Stimulated activated naive CD8-positive, alpha-beta T cell treated with anti-CD3 and anti-CD28 coated beads, Interleukin-15, amount 100 ng/mL, for 72 hours (primary cell): ENCODE measurements around the gene FGD1.

ENCODE experiments used
- ATAC-seq: fragments of 150-1000 bp; cut with Tn5 transposase; 2 replicates; pipeline ENCODE4 v1.10.0; 2021; ENCODE audit warnings: mild to moderate bottlenecking, moderate library complexity
- DNase-seq, 2 donors: peaks; one replicate each; pipeline ENCODE4 v3.0.0; 2021 to 2022
- H3K27ac Mint-ChIP-seq, 2 donors: one replicate each; pipeline ENCODE4 v1.8.0; 2022; ENCODE audit warnings: mild to moderate bottlenecking in 2 of 2, mixed read lengths in 2 of 2, moderate library complexity in 2 of 2
- H3K27me3 Mint-ChIP-seq: one replicate; pipeline ENCODE4 v1.8.0; 2022; ENCODE audit warnings: mixed read lengths
- H3K4me1 Mint-ChIP-seq: one replicate; pipeline ENCODE4 v1.8.0; 2022; ENCODE audit warnings: mild to moderate bottlenecking, mixed read lengths
- H3K4me3 Mint-ChIP-seq, 2 donors: one replicate each; pipeline ENCODE4 v1.8.0; 2022; ENCODE audit warnings: mild to moderate bottlenecking in 2 of 2, mixed read lengths in 2 of 2, moderate library complexity in 1 of 2
- H3K9me3 Mint-ChIP-seq, 2 donors: one replicate each; pipeline ENCODE4 v1.8.0; 2022; ENCODE audit warnings: mixed read lengths in 2 of 2

FGD1 gene

GRCh38 chrX:54484666-54485065 lies 11.4 kb downstream of the FGD1 start:
- DNase-seq (no peak), ATAC-seq (no peak)
- no peak overlapping the region for H3K4me3 Mint-ChIP-seq
- H3K27me3 Mint-ChIP-seq = no peaks in the 10 kb centered on the region
- H3K9me3 Mint-ChIP-seq = no peaks in the 10 kb centered on the region
- no peak overlapping the region for H3K27ac Mint-ChIP-seq
- H3K4me1 Mint-ChIP-seq = no peaks in the 10 kb centered on the region

- no peak overlapping the region for H3K27ac Mint-ChIP-seq
- no peak overlapping the region for H3K4me3 Mint-ChIP-seq
- DNase-seq (no peak), ATAC-seq (no peak)
- no peaks in the 10 kb centered on the region for H3K27me3 Mint-ChIP-seq
- no peaks in the 10 kb centered on the region for H3K4me1 Mint-ChIP-seq
- H3K9me3 Mint-ChIP-seq = no peaks in the 10 kb centered on the region
These were observed 12.1 kb downstream of the FGD1 start for GRCh38 chrX:54483946-54484345.

GRCh38 chrX:54482839-54483593 lies 13.0 kb downstream of the FGD1 start:
- no peaks in the 10 kb centered on the region for H3K9me3 Mint-ChIP-seq
- H3K27me3 Mint-ChIP-seq = no peaks in the 10 kb centered on the region
- DNase-seq (no peak), ATAC-seq (no peak)
- no peaks in the 10 kb centered on the region for H3K4me1 Mint-ChIP-seq
- H3K4me3 Mint-ChIP-seq = no peak overlapping the region
- no peak overlapping the region for H3K27ac Mint-ChIP-seq

- Mint-ChIP-seq H3K27me3 (no peaks in the 10 kb centered on the region), H3K9me3 (no peaks in the 10 kb centered on the region), H3K4me1 (no peaks in the 10 kb centered on the region), H3K4me3 (no peak overlapping the region), H3K27ac (no peak overlapping the region)
- no peak for ATAC-seq
- DNase-seq = no peak
These were observed 16.6 kb downstream of the FGD1 start for GRCh38 chrX:54479136-54480111.

GRCh38 chrX:54473993-54474859 lies 21.8 kb downstream of the FGD1 start:
- ATAC-seq (no peak), DNase-seq (no peak)
- Mint-ChIP-seq H3K9me3 (no peaks in the 10 kb centered on the region), H3K4me1 (no peaks in the 10 kb centered on the region), H3K4me3 (no peak overlapping the region), H3K27me3 (no peaks in the 10 kb centered on the region), H3K27ac (no peak overlapping the region)

- Mint-ChIP-seq H3K27me3 (no peaks in the 10 kb centered on the region), H3K9me3 (no peaks in the 10 kb centered on the region), H3K4me1 (no peaks in the 10 kb centered on the region), H3K4me3 (no peak overlapping the region), H3K27ac (no peak overlapping the region)
- no peak for DNase-seq
- no peak for ATAC-seq
These were observed 25.8 kb downstream of the FGD1 start for GRCh38 chrX:54470054-54470760.

GRCh38 chrX:54452920-54453319 lies 43.1 kb downstream of the FGD1 start:
- H3K27me3 Mint-ChIP-seq = no peaks in the 10 kb centered on the region
- H3K9me3 Mint-ChIP-seq = no peaks in the 10 kb centered on the region
- H3K4me3 Mint-ChIP-seq = no peak overlapping the region
- no peak overlapping the region for H3K27ac Mint-ChIP-seq
- no peak for DNase-seq
- ATAC-seq = no peak
- peaks cover 6% of the 10 kb centered on the region for H3K4me1 Mint-ChIP-seq

GRCh38 chrX:54449929-54450328 lies 46.1 kb downstream of the FGD1 start:
- Mint-ChIP-seq H3K9me3 (no peaks in the 10 kb centered on the region), H3K27me3 (no peaks in the 10 kb centered on the region), H3K27ac (no peak overlapping the region), H3K4me3 (no peak overlapping the region), H3K4me1 (peaks cover 6% of the 10 kb centered on the region)
- no peak for DNase-seq
- no peak for ATAC-seq

GRCh38 chrX:54447461-54447860 lies 48.6 kb downstream of the FGD1 start:
- peak; percentile 49 for ATAC-seq
- no peak overlapping the region for H3K27ac Mint-ChIP-seq
- no peaks in the 10 kb centered on the region for H3K9me3 Mint-ChIP-seq
- H3K27me3 Mint-ChIP-seq = no peaks in the 10 kb centered on the region
- DNase-seq = no peak
- peaks cover 18% of the 10 kb centered on the region for H3K4me1 Mint-ChIP-seq
- no peak overlapping the region for H3K4me3 Mint-ChIP-seq

- H3K27me3 Mint-ChIP-seq = no peaks in the 10 kb centered on the region
- peaks cover 32% of the 10 kb centered on the region for H3K4me1 Mint-ChIP-seq
These were observed 50.0 kb downstream of the FGD1 start for GRCh38 chrX:54446084-54446483.

GRCh38 chrX:54444752-54445151 lies 51.3 kb downstream of the FGD1 start:
- Mint-ChIP-seq H3K9me3 (no peaks in the 10 kb centered on the region), H3K27me3 (no peaks in the 10 kb centered on the region), H3K4me3 (no peak overlapping the region), H3K4me1 (peaks cover 32% of the 10 kb centered on the region), H3K27ac (peak overlapping the region in 1 of 2 donors; percentile 21)
- ATAC-seq (no peak), DNase-seq (no peak)

More at GRCh38 chrX:54446084-54446483, 50.0 kb downstream of the FGD1 start:
- no peak overlapping the region for H3K4me3 Mint-ChIP-seq
- no peaks in the 10 kb centered on the region for H3K9me3 Mint-ChIP-seq
- no peak overlapping the region for H3K27ac Mint-ChIP-seq
- DNase-seq (no peak), ATAC-seq (no peak)

- ATAC-seq (no peak), DNase-seq (no peak)
- Mint-ChIP-seq H3K27me3 (no peaks in the 10 kb centered on the region), H3K27ac (peak overlapping the region in 1 of 2 donors; percentile 69), H3K9me3 (no peaks in the 10 kb centered on the region), H3K4me1 (peaks cover 32% of the 10 kb centered on the region), H3K4me3 (no peak overlapping the region)
These were observed 53.2 kb downstream of the FGD1 start for GRCh38 chrX:54442790-54443189.

GRCh38 chrX:54439960-54440871 lies 55.8 kb downstream of the FGD1 start, which contains the start of gene TSR2:
TSS of gene TSR2 (plus strand) at chrX:54440404. CDS start at chrX:54440422, 18 bp downstream.
- H3K9me3 Mint-ChIP-seq = no peaks in the 10 kb centered on the region
- ATAC-seq (peak; percentile 99), DNase-seq (peak; percentile 70 to 83)
- peak within 1 kb of the TSS; percentile 97 for H3K27ac Mint-ChIP-seq
- H3K27me3 Mint-ChIP-seq = no peaks in the 10 kb centered on the region
- H3K4me1 Mint-ChIP-seq = peaks cover 32% of the 10 kb centered on the region
- peak within 1 kb of the TSS; percentile 95 to 99 for H3K4me3 Mint-ChIP-seq

GRCh38 chrX:54435121-54435520 lies 60.9 kb downstream of the FGD1 start:
- Mint-ChIP-seq H3K27me3 (no peaks in the 10 kb centered on the region), H3K27ac (no peak overlapping the region), H3K9me3 (no peaks in the 10 kb centered on the region), H3K4me1 (no peaks in the 10 kb centered on the region), H3K4me3 (no peak overlapping the region)
- ATAC-seq = no peak
- DNase-seq = no peak
